WTC11 (cell line): ENCODE results near the gene SGSH. TPM values are rescaled to one million over a fixed set of nuclear protein-coding genes. Genes with fewer than 3 reads are reported as not detected.

ENCODE experiments used
- ATAC-seq: fragments of 200-7000 bp; cut with Tn5 transposase; 2 replicates; pipeline ENCODE4 v1.10.0; 2021; ENCODE audit warnings: mild to moderate bottlenecking, moderate library complexity
- CTCF ChIA-PET: fragments of 300-600 bp; sonication (Branson Sonifier 250); formaldehyde crosslinking; loops from one replicate; lab custom pipeline; 2021; ENCODE audit warnings: antibody characterized with exemption; lab: Charles Lee
- POLR2A ChIA-PET: fragments of 350-600 bp; sonication (Branson Sonifier 250); formaldehyde crosslinking; loops from one replicate; lab custom pipeline; 2021; ENCODE audit warnings: antibody characterized with exemption; lab: Charles Lee
- DNase-seq: peaks from one replicate; pipeline ENCODE4 v3.0.0; 2021; ENCODE audit warnings: low spot score
- H3K27ac Mint-ChIP-seq: 2 replicates; pipeline ENCODE4 v1.8.0; 2021; ENCODE audit warnings: mixed read lengths
- H3K27me3 Mint-ChIP-seq: 2 replicates; pipeline ENCODE4 v1.8.0; 2021; ENCODE audit warnings: low read depth, mild to moderate bottlenecking, moderate library complexity, mixed read lengths
- H3K36me3 Mint-ChIP-seq: 2 replicates; pipeline ENCODE4 v1.8.0; 2021; ENCODE audit warnings: mixed read lengths
- H3K4me1 Mint-ChIP-seq: 2 replicates; pipeline ENCODE4 v1.8.0; 2022; ENCODE audit warnings: mixed read lengths
- H3K4me3 Mint-ChIP-seq: 2 replicates; pipeline ENCODE4 v1.8.0; 2021; ENCODE audit warnings: mild to moderate bottlenecking, moderate library complexity, mixed read lengths
- H3K9me3 Mint-ChIP-seq: 2 replicates; pipeline ENCODE4 v1.8.0; 2021; ENCODE audit warnings: mixed read lengths
- CBFB ChIP-seq: sonication (generic); formaldehyde crosslinking; IDR thresholded peaks from 2 replicates; pipeline ENCODE4 v1.8.1; 2022; ENCODE audit warnings: mild to moderate bottlenecking, low read depth, missing genetic modification reagents
- FOXP1 ChIP-seq: sonication (generic); formaldehyde crosslinking; IDR thresholded peaks from 2 replicates; pipeline ENCODE4 v1.8.0; 2022; ENCODE audit warnings: missing genetic modification reagents, mild to moderate bottlenecking, moderate library complexity, borderline replicate concordance
- JUN ChIP-seq: sonication (generic); formaldehyde crosslinking; IDR thresholded peaks from 2 replicates; pipeline ENCODE4 v1.8.0; 2023; ENCODE audit warnings: mild to moderate bottlenecking, missing genetic modification reagents
- NFATC4 ChIP-seq: fragments of 250-450 bp; sonication (Bioruptor Pico); IDR thresholded peaks from 2 replicates; pipeline ENCODE4 v1.9.0; 2021; ENCODE audit warnings: mild to moderate bottlenecking
- OVOL2 ChIP-seq: fragments of 250-450 bp; sonication (Bioruptor Pico); IDR thresholded peaks from 2 replicates; pipeline ENCODE4 v1.9.0; 2021; ENCODE audit warnings: mild to moderate bottlenecking, borderline replicate concordance
- ZNF138 ChIP-seq: sonication (generic); formaldehyde crosslinking; conservative IDR thresholded peaks from 2 replicates; pipeline ENCODE4 v1.8.1; 2022; ENCODE audit warnings: mild to moderate bottlenecking, moderate library complexity, missing genetic modification reagents
- total RNA-seq: library from RNA; stranded (reverse); gene quantifications from 3 replicates; pipeline ENCODE4 v1.2.3, GENCODE V29; 2021
- TF ChIP-seq, protein P1 (sequence below): sonication (generic); formaldehyde crosslinking; conservative IDR thresholded peaks from 2 replicates; pipeline ENCODE4 v1.8.1; 2023; ENCODE audit warnings: mild to moderate bottlenecking, low read depth, missing genetic modification reagents, moderate library complexity
- TF ChIP-seq, protein P2 (sequence below): fragments of 200-600 bp; IDR thresholded peaks from 2 replicates; pipeline ENCODE4 v1.8.0; 2022; ENCODE audit warnings: antibody characterized with exemption
- TF ChIP-seq, protein P3 (sequence below): sonication (generic); formaldehyde crosslinking; IDR thresholded peaks from 2 replicates; pipeline ENCODE4 v1.8.1; 2022; ENCODE audit warnings: low read depth, missing genetic modification reagents, borderline replicate concordance
- TF ChIP-seq, protein P4 (sequence below): sonication (generic); formaldehyde crosslinking; IDR thresholded peaks from 2 replicates; pipeline ENCODE4 v1.8.0; 2023; ENCODE audit warnings: missing genetic modification reagents, mild to moderate bottlenecking, borderline replicate concordance
- TF ChIP-seq, protein P5 (sequence below): sonication (generic); formaldehyde crosslinking; IDR thresholded peaks from 2 replicates; pipeline ENCODE4 v1.8.0; 2023; ENCODE audit warnings: missing genetic modification reagents

Gene SGSH
- total RNA-seq, 1 experiment from 2014 or later, result 27.7 TPM

DNA sequence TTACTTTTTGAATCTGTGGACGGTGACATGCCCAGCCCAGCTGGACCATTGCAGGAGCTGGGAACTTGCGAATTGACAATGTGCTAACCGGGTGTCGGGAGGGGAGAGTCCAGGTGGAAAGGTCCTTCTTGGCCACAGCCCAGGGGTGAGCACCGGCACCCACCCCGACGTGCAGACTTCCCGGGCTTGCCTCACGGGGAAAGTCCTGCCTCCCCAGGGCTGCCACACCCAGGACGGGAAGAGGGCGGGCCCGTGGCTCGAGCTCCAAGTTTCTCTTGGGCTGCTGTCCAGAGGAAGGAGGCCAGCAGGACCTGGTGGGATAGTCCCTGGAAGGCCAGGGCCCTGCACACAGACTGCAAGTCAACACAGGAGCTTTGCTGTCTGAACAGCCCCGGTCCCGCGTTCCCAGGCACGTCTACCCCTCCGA lies 32.6 kb downstream of the SGSH start:
- TF ChIP-seq ZNF138 (CRISPR knock-in tag), result no peak
- TF ChIP-seq, protein P1, sequence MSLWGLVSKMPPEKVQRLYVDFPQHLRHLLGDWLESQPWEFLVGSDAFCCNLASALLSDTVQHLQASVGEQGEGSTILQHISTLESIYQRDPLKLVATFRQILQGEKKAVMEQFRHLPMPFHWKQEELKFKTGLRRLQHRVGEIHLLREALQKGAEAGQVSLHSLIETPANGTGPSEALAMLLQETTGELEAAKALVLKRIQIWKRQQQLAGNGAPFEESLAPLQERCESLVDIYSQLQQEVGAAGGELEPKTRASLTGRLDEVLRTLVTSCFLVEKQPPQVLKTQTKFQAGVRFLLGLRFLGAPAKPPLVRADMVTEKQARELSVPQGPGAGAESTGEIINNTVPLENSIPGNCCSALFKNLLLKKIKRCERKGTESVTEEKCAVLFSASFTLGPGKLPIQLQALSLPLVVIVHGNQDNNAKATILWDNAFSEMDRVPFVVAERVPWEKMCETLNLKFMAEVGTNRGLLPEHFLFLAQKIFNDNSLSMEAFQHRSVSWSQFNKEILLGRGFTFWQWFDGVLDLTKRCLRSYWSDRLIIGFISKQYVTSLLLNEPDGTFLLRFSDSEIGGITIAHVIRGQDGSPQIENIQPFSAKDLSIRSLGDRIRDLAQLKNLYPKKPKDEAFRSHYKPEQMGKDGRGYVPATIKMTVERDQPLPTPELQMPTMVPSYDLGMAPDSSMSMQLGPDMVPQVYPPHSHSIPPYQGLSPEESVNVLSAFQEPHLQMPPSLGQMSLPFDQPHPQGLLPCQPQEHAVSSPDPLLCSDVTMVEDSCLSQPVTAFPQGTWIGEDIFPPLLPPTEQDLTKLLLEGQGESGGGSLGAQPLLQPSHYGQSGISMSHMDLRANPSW (CRISPR knock-in tag), result no peak
- TF ChIP-seq, protein P2, sequence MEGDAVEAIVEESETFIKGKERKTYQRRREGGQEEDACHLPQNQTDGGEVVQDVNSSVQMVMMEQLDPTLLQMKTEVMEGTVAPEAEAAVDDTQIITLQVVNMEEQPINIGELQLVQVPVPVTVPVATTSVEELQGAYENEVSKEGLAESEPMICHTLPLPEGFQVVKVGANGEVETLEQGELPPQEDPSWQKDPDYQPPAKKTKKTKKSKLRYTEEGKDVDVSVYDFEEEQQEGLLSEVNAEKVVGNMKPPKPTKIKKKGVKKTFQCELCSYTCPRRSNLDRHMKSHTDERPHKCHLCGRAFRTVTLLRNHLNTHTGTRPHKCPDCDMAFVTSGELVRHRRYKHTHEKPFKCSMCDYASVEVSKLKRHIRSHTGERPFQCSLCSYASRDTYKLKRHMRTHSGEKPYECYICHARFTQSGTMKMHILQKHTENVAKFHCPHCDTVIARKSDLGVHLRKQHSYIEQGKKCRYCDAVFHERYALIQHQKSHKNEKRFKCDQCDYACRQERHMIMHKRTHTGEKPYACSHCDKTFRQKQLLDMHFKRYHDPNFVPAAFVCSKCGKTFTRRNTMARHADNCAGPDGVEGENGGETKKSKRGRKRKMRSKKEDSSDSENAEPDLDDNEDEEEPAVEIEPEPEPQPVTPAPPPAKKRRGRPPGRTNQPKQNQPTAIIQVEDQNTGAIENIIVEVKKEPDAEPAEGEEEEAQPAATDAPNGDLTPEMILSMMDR, result no peak
- no peak for TF ChIP-seq CBFB (CRISPR knock-in tag)
- Mint-ChIP-seq H3K9me3 (no peaks in the 10 kb centered on the region), H3K27me3 (no peaks in the 10 kb centered on the region), H3K4me3 (no peak overlapping the region), H3K36me3 (no peaks in the 10 kb centered on the region), H3K27ac (no peak overlapping the region), H3K4me1 (no peaks in the 10 kb centered on the region)
- ATAC-seq, result no peak
- CTCF ChIA-PET, result interaction anchor here (1.0 to 1.4 kb wide), 2 partner anchors 9 kb away, joined by 4 to 5 read pairs; no protein-coding TSS in a partner anchor
- POLR2A ChIA-PET, result no interaction called here
- no peak for DNase-seq

DNA sequence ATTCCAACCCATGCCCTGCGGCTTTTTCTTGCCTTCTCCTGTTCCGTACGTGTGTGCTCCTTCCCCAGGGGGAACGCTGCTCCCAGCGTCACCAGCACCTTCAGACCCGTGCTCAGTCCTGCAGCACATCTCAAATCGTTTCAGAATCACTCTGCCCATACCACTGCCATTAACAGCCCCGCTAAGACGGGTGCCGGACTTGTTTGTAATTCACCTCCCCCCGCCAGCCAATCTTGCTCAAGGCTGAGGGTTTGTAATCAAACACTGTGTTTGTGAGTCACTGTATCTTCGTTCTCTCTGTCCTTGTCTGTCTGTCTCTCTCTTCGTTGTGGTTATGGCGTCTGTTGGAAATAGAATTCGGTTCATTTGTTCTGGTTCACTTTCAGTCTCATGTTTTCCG lies 33.0 kb downstream of the SGSH start:
- POLR2A ChIA-PET, result no interaction called here
- DNase-seq (no peak), ATAC-seq (no peak)
- H3K4me1 Mint-ChIP-seq, result no peaks in the 10 kb centered on the region
- no peak overlapping the region for H3K27ac Mint-ChIP-seq
- no peaks in the 10 kb centered on the region for H3K9me3 Mint-ChIP-seq
- no peaks in the 10 kb centered on the region for H3K27me3 Mint-ChIP-seq
- CTCF ChIA-PET, result interaction anchor here (1.0 to 1.5 kb wide), 2 partner anchors 9 to 85 kb away, joined by 4 read pairs; partner anchors contain the start of gene GAA
- no peaks in the 10 kb centered on the region for H3K36me3 Mint-ChIP-seq
- TF ChIP-seq NFATC4 (CRISPR knock-in tag) (no peak), JUN (no peak)
- TF ChIP-seq, protein P3, sequence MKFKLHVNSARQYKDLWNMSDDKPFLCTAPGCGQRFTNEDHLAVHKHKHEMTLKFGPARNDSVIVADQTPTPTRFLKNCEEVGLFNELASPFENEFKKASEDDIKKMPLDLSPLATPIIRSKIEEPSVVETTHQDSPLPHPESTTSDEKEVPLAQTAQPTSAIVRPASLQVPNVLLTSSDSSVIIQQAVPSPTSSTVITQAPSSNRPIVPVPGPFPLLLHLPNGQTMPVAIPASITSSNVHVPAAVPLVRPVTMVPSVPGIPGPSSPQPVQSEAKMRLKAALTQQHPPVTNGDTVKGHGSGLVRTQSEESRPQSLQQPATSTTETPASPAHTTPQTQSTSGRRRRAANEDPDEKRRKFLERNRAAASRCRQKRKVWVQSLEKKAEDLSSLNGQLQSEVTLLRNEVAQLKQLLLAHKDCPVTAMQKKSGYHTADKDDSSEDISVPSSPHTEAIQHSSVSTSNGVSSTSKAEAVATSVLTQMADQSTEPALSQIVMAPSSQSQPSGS, result no peak
- TF ChIP-seq, all 79 proteins: peak for 0
- no peak overlapping the region for H3K4me3 Mint-ChIP-seq

DNA sequence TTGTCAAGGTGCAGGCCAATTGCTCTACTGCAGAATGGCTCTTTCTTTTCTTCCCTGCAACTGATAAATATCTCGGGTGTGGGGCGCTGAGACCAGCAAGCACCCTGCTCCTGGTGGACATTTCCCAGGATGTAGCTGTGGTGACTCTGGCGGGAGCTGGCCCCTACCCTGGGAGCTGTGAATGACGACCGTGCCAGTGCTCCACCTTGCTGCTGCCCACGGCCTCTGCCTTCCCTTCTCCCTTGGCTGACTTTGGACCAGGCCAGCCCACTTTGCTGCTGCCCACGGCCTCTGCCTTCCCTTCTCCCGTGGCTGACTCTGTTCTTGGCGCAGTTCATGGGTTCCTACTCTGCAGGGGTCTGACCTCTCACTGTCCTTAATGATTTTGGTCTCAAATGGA lies 34.2 kb downstream of the SGSH start:
- Mint-ChIP-seq H3K27ac (no peak overlapping the region; the same call in 1 of the 2 replicates), H3K4me1 (no peaks in the 10 kb centered on the region), H3K27me3 (no peaks in the 10 kb centered on the region), H3K9me3 (no peaks in the 10 kb centered on the region), H3K36me3 (no peaks in the 10 kb centered on the region), H3K4me3 (no peak overlapping the region)
- ChIA-PET POLR2A (no interaction called here), CTCF (interaction anchor here (1.5 kb wide), 1 partner anchor 84 kb away, joined by 4 read pairs; the partner anchor contains the start of gene GAA)
- TF ChIP-seq, protein P4, sequence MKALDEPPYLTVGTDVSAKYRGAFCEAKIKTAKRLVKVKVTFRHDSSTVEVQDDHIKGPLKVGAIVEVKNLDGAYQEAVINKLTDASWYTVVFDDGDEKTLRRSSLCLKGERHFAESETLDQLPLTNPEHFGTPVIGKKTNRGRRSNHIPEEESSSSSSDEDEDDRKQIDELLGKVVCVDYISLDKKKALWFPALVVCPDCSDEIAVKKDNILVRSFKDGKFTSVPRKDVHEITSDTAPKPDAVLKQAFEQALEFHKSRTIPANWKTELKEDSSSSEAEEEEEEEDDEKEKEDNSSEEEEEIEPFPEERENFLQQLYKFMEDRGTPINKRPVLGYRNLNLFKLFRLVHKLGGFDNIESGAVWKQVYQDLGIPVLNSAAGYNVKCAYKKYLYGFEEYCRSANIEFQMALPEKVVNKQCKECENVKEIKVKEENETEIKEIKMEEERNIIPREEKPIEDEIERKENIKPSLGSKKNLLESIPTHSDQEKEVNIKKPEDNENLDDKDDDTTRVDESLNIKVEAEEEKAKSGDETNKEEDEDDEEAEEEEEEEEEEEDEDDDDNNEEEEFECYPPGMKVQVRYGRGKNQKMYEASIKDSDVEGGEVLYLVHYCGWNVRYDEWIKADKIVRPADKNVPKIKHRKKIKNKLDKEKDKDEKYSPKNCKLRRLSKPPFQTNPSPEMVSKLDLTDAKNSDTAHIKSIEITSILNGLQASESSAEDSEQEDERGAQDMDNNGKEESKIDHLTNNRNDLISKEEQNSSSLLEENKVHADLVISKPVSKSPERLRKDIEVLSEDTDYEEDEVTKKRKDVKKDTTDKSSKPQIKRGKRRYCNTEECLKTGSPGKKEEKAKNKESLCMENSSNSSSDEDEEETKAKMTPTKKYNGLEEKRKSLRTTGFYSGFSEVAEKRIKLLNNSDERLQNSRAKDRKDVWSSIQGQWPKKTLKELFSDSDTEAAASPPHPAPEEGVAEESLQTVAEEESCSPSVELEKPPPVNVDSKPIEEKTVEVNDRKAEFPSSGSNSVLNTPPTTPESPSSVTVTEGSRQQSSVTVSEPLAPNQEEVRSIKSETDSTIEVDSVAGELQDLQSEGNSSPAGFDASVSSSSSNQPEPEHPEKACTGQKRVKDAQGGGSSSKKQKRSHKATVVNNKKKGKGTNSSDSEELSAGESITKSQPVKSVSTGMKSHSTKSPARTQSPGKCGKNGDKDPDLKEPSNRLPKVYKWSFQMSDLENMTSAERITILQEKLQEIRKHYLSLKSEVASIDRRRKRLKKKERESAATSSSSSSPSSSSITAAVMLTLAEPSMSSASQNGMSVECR (CRISPR knock-in tag), result no peak
- TF ChIP-seq FOXP1 (no peak), OVOL2 (CRISPR knock-in tag) (no peak)
- TF ChIP-seq, protein P5, sequence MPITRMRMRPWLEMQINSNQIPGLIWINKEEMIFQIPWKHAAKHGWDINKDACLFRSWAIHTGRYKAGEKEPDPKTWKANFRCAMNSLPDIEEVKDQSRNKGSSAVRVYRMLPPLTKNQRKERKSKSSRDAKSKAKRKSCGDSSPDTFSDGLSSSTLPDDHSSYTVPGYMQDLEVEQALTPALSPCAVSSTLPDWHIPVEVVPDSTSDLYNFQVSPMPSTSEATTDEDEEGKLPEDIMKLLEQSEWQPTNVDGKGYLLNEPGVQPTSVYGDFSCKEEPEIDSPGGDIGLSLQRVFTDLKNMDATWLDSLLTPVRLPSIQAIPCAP, result no peak
- DNase-seq (no peak), ATAC-seq (no peak)
